Activated naive CD4-positive, alpha-beta T cell treated with anti-CD3 and anti-CD28 coated beads, Interleukin-2, amount 50 U/mL, for 72 hours (primary cell): Measurements from ENCODE around the gene UMPS. TPM values are rescaled to one million over a fixed set of nuclear protein-coding genes. Genes with fewer than 3 reads are reported as not detected.

Experiments used
- total RNA-seq, 2 donors: library from RNA; stranded (reverse); gene quantifications; one replicate each; pipeline ENCODE4 v1.2.3, GENCODE V29; 2022

Gene UMPS
- total RNA-seq, 2 donors from 2014 or later: 32.2 to 45.6 TPM

Other genes starting within 250 kb of the UMPS start
- gene ITGB5, start 156.9 kb downstream of the UMPS start, total RNA-seq: 1 to 10 TPM in 1 of 2 donors, under 1 TPM in 1; 0.37 to 1.5 TPM
- gene MUC13, start 204.3 kb downstream of the UMPS start, total RNA-seq: not detected